GM19240 (cell line): Measurements from ENCODE around the gene CAMKK1.

Source experiments
- DNase-seq: peaks from one replicate; pipeline ENCODE4 v3.0.0; 2011; ENCODE audit warnings: low spot score; ENCODE audit not compliant: insufficient read length

CAMKK1 gene

DNA sequence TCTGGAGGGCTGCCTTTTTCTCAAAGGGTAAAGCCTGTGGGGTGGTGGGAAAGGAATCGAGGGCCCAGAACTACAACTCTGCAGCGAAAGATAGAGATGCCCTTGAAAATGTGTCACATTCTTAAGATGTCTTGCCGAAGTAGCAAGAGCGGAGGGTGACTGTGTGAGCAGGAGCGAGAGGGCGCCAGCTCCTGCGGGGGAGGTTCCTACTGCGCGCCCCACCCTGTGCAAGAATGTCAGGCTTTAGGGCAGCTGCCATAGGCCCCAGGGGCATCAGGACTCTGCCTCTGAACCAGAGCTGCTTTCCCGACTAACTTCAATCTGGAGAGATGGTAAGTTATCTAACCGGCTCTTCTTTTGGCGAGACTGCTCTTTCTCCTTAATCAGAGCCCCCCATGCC, 80.1 kb downstream of the CAMKK1 start:
- no peak for DNase-seq

DNA sequence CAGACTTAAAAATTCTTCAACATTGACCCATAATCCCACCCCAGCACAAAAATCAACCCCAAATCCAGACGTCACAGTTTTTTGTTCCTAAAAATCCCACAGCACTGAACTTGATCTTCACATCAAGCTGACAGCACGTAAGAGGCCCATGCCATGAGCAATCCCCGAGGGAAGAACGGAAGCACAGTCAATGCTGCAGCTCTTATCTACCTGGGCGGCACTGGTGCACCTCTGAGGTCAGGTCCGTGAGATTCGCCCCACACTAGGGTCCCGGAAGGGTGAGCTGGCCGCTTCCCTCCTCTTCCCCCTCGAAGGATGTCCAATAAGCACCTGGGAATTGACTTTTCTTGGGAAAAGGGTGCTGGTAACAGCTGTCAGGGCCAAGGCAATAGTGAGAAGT, 80.6 kb downstream of the CAMKK1 start:
- no peak for DNase-seq
